Loucy (cell line): ENCODE measurements around the gene SRBD1.

Source experiments
- H2AFZ ChIP-seq: fragments of 200-600 bp; sonication (generic); 2 replicates; pipeline ENCODE4 v1.6.0; 2016; ENCODE audit warnings: antibody characterized with exemption, mild to moderate bottlenecking, low read length, moderate library complexity
- H3F3A ChIP-seq: fragments of 200-600 bp; 2 replicates; pipeline ENCODE4 v1.6.0; 2016; ENCODE audit warnings: antibody characterized with exemption, low read depth, mild to moderate bottlenecking
- H3K27me3 ChIP-seq: fragments of 200-600 bp; sonication (generic); 2 replicates; pipeline ENCODE4 v1.6.1; 2014; ENCODE audit warnings: low read length, mild to moderate bottlenecking; ENCODE audit not compliant: insufficient read depth, poor library complexity, severe bottlenecking
- H3K36me3 ChIP-seq: fragments of 200-600 bp; sonication (generic); 2 replicates; pipeline ENCODE4 v1.6.1; 2016; ENCODE audit warnings: low read length; ENCODE audit not compliant: insufficient read depth
- H3K4me1 ChIP-seq: fragments of 200-600 bp; sonication (generic); 2 replicates; pipeline ENCODE4 v1.5.1; 2014; ENCODE audit warnings: low read length, mild to moderate bottlenecking; ENCODE audit not compliant: insufficient read depth, poor library complexity, severe bottlenecking
- H3K4me2 ChIP-seq: fragments of 200-600 bp; sonication (generic); 2 replicates; pipeline ENCODE4 v1.6.0; 2014; ENCODE audit warnings: antibody characterized with exemption, low read length, low read depth, mild to moderate bottlenecking; ENCODE audit not compliant: poor library complexity, severe bottlenecking
- H3K4me3 ChIP-seq: fragments of 200-600 bp; sonication (generic); 2 replicates; pipeline ENCODE4 v1.5.1; 2014; ENCODE audit warnings: low read length, mild to moderate bottlenecking, mixed read lengths; ENCODE audit not compliant: poor library complexity, severe bottlenecking
- H3K79me2 ChIP-seq: fragments of 200-600 bp; sonication (generic); 2 replicates; pipeline ENCODE4 v1.6.1; 2014; ENCODE audit warnings: low read length; ENCODE audit not compliant: insufficient read depth
- H3K9ac ChIP-seq: fragments of 200-600 bp; sonication (generic); 2 replicates; pipeline ENCODE4 v1.6.0; 2014; ENCODE audit warnings: mild to moderate bottlenecking, low read depth, low read length, moderate library complexity; ENCODE audit not compliant: poor library complexity, severe bottlenecking
- H3K9me2 ChIP-seq: fragments of 200-600 bp; sonication (generic); replicated peaks from 2 replicates; pipeline ENCODE4 v1.6.1; 2016; ENCODE audit warnings: low read depth, low read length, mixed read lengths
- H3K9me3 ChIP-seq: fragments of 200-600 bp; sonication (generic); 2 replicates; pipeline ENCODE4 v1.6.1; 2014; ENCODE audit warnings: mild to moderate bottlenecking, antibody characterized with exemption, low read length, low read depth; ENCODE audit not compliant: insufficient read depth
- H4K20me1 ChIP-seq: fragments of 200-600 bp; sonication (generic); 2 replicates; pipeline ENCODE4 v1.6.0; 2014; ENCODE audit warnings: antibody characterized with exemption, low read length, mild to moderate bottlenecking; ENCODE audit not compliant: insufficient read depth, poor library complexity, severe bottlenecking
- CTCF ChIP-seq: fragments of 200-600 bp; sonication (generic); conservative IDR thresholded peaks from 2 replicates; pipeline ENCODE4 v1.5.1; 2014; ENCODE audit warnings: mild to moderate bottlenecking, antibody characterized with exemption, low read length
- EZH2phosphoT487 ChIP-seq: fragments of 200-600 bp; IDR thresholded peaks from 2 replicates; pipeline ENCODE4 v1.6.1; 2018; ENCODE audit warnings: antibody characterized with exemption, mild to moderate bottlenecking, moderate library complexity, borderline replicate concordance

SRBD1 gene

GRCh38 chr2:45643543-45644542 lies 32.8 kb upstream of the SRBD1 start:
- Histone ChIP-seq H3K27me3 (no peaks in the 10 kb centered on the region), H2AFZ (peak overlapping the region; percentile 86), H3K9me2 (no peaks in the 10 kb centered on the region), H3K36me3 (no peaks in the 10 kb centered on the region), H3K4me1 (peaks cover 11% of the 10 kb centered on the region), H3K4me2 (peak overlapping the region; percentile 61), H3F3A (no peaks in the 10 kb centered on the region), H3K79me2 (no peaks in the 10 kb centered on the region), H3K9ac (peak overlapping the region; percentile 39), H3K4me3 (peak overlapping the region; percentile 46), H4K20me1 (no peaks in the 10 kb centered on the region), H3K9me3 (no peaks in the 10 kb centered on the region)
- TF ChIP-seq CTCF = peak; percentile 91
- no peak for TF ChIP-seq EZH2phosphoT487

- H3K9me2 ChIP-seq = no peaks in the 10 kb centered on the region
- TF ChIP-seq CTCF (no peak), EZH2phosphoT487 (no peak)
- no peaks in the 10 kb centered on the region for H3K9me3 ChIP-seq
- H3K4me3 ChIP-seq = peak overlapping the region; percentile 46
- peaks cover 10% of the 10 kb centered on the region for H3K4me1 ChIP-seq
- H3K4me2 ChIP-seq = peak overlapping the region; percentile 61
- H3K27me3 ChIP-seq = no peaks in the 10 kb centered on the region
- H3K36me3 ChIP-seq = no peaks in the 10 kb centered on the region
- H4K20me1 ChIP-seq = no peaks in the 10 kb centered on the region
- peak overlapping the region; percentile 86 for H2AFZ ChIP-seq
- H3K79me2 ChIP-seq = no peaks in the 10 kb centered on the region
- H3K9ac ChIP-seq = peak overlapping the region; percentile 39
- no peaks in the 10 kb centered on the region for H3F3A ChIP-seq
These were observed 32.0 kb upstream of the SRBD1 start for GRCh38 chr2:45643095-45643494.

GRCh38 chr2:45640576-45640975 lies 29.5 kb upstream of the SRBD1 start:
- Histone ChIP-seq H3K79me2 (no peaks in the 10 kb centered on the region), H3K9ac (no peak overlapping the region), H3K4me3 (no peak overlapping the region), H3F3A (no peaks in the 10 kb centered on the region), H3K27me3 (no peaks in the 10 kb centered on the region), H3K9me2 (no peaks in the 10 kb centered on the region), H3K36me3 (no peaks in the 10 kb centered on the region), H2AFZ (no peak overlapping the region), H3K4me2 (no peak overlapping the region), H4K20me1 (no peaks in the 10 kb centered on the region), H3K4me1 (peaks cover 13% of the 10 kb centered on the region), H3K9me3 (no peaks in the 10 kb centered on the region)
- TF ChIP-seq EZH2phosphoT487 (no peak), CTCF (no peak)
